ENCODE results near the gene POLR2J3. TPM values are rescaled to one million over a fixed set of nuclear protein-coding genes. Genes with fewer than 3 reads are reported as not detected.
"Not testable (repeated sequence)": the region's sequence is repeated elsewhere in the genome, so short reads cannot be mapped to it uniquely, and the experiment has no call there.

Gene POLR2J3
- total and polyA plus RNA-seq, 2 of the 8 experiments (the other 6 are each of a cell fraction or from before 2014, with no cell fraction given), result 18.7 to 24.6 TPM

DNA sequence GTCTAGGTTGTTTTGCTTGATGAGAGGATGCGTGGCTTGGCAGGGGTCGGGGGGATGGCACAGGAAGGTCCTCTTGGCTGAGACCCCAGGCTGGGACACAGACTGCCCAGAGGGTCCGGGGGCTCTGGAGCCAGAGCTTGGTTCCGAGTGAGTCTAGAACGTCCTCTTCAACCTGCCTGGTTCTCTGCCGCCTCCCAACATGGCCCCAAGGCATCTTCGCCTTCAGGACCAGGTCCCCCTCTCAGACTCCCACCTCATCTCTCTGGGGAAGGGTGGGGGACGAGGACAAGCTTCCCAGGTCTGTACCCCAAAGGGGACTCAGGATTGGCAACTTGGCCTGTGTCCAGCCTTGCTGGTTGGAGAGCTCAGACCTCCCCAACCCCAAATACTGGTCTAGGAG, 30.3 kb downstream of the POLR2J3 start:
- H3K4me3 ChIP-seq (ENCODE audit: extremely low read depth in 1 of 4, insufficient read depth in 2 of 4, low read depth in 3 of 4, low read length in 4 of 4); H3K79me2 ChIP-seq (ENCODE audit: control insufficient read depth in 1 of 2, insufficient read depth in 2 of 2, low read length in 2 of 2); H3K23ac ChIP-seq (ENCODE audit: insufficient read length); H3K36me3 ChIP-seq (ENCODE audit: control insufficient read depth in 2 of 4, insufficient read depth in 4 of 4, low read length in 3 of 4); H3K4me2 ChIP-seq (ENCODE audit: insufficient read depth in 1 of 2, low read depth in 2 of 2, low read length in 2 of 2); H3K56ac ChIP-seq (replicated peaks; ENCODE audit: insufficient read length, low read depth, low read length); H2BK15ac ChIP-seq (ENCODE audit: low read length); H4K5ac ChIP-seq (ENCODE audit: insufficient read length, low read depth, low read length); H2BK5ac ChIP-seq (ENCODE audit: low read depth, low read length); H3K14ac ChIP-seq (ENCODE audit: insufficient read length); H4K20me1 ChIP-seq (replicated peaks in 1 of 2; ENCODE audit: control insufficient read depth in 1 of 2, insufficient read depth in 2 of 2, low read length in 2 of 2); H2BK120ac ChIP-seq (replicated peaks; ENCODE audit: low read depth, low read length); H3K79me1 ChIP-seq (ENCODE audit: low read depth, low read length); H3K4ac ChIP-seq (replicated peaks; ENCODE audit: insufficient read length, low read depth, low read length); H3K23me2 ChIP-seq (ENCODE audit: low read depth, low read length); H2AFZ ChIP-seq (ENCODE audit: low read length); H3K9ac ChIP-seq (replicated peaks in 1 of 4; ENCODE audit: extremely low read depth in 1 of 4, low read depth in 3 of 4, low read length in 3 of 4); H2BK12ac ChIP-seq (ENCODE audit: low read depth, low read length); H3K27me3 ChIP-seq (replicated peaks in 1 of 4; ENCODE audit: control insufficient read depth in 3 of 4, extremely low read depth in 1 of 4, insufficient read depth in 3 of 4, low read length in 3 of 4); DNase-seq (ENCODE audit: low read depth in 1 of 2, low spot score in 2 of 2); H3K27ac ChIP-seq (ENCODE audit: low read depth, low read length); H4K91ac ChIP-seq (replicated peaks; ENCODE audit: insufficient read length, low read length); H2BK20ac ChIP-seq (ENCODE audit: low read length); FAIRE-seq; H3K9me3 ChIP-seq (ENCODE audit: insufficient read depth in 2 of 2, low read depth in 1 of 2, low read length in 1 of 2); H4K8ac ChIP-seq (ENCODE audit: extremely low read depth, insufficient read depth, low read length); H3K4me1 ChIP-seq (replicated peaks in 1 of 4; ENCODE audit: control insufficient read depth in 3 of 4, insufficient read depth in 4 of 4, low read length in 3 of 4); CTCF ChIA-PET (ENCODE audit: partially characterized antibody); H2AK5ac ChIP-seq (ENCODE audit: low read depth, low read length); H3K18ac ChIP-seq (ENCODE audit: extremely low read depth, low read length); POLR2A ChIA-PET (ENCODE audit: partially characterized antibody): not testable (repeated sequence)
- WGBS, 2 experiments (ENCODE audit: extremely low coverage in 1 of 2, insufficient coverage in 1 of 2, insufficient read length in 1 of 2, insufficient replicate concordance in 2 of 2, low coverage in 1 of 2, low lambda C conversion rate in 2 of 2, missing lambda C conversion rate in 1 of 2), result 96% methylated on average over 4 of the region's 8 CpGs; no CpG with 5 or more reads in 1 of the 2 experiments

DNA sequence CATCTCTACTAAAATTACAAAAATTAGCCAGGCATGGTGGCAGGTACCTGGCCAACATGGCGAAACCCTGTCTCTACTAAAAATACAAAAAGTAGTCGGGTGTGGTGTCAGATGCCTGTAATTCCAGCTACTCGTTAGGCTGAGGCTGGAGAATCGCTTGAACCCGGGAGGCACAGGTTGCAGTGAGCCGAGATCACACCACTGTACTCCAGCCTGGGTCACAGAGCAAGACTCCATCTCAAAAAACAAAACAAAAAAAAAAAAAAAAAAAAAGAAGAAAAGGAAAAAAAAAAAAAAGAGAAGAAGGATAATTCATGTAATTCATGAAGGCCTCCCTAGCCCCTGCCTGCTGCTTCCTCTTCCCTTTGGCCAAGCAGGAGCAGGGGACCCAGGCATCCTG, 31.8 kb downstream of the POLR2J3 start:
- H3K4me1 ChIP-seq (replicated peaks in 1 of 4; ENCODE audit: control insufficient read depth in 3 of 4, insufficient read depth in 4 of 4, low read length in 3 of 4); H2BK20ac ChIP-seq (ENCODE audit: low read length); H2BK120ac ChIP-seq (replicated peaks; ENCODE audit: low read depth, low read length); H3K79me2 ChIP-seq (ENCODE audit: control insufficient read depth in 1 of 2, insufficient read depth in 2 of 2, low read length in 2 of 2); H3K18ac ChIP-seq (ENCODE audit: extremely low read depth, low read length); CTCF ChIA-PET (ENCODE audit: partially characterized antibody); H3K4me2 ChIP-seq (ENCODE audit: insufficient read depth in 1 of 2, low read depth in 2 of 2, low read length in 2 of 2); H4K8ac ChIP-seq (ENCODE audit: extremely low read depth, insufficient read depth, low read length); H2AK5ac ChIP-seq (ENCODE audit: low read depth, low read length); H3K79me1 ChIP-seq (ENCODE audit: low read depth, low read length); H3K56ac ChIP-seq (replicated peaks; ENCODE audit: insufficient read length, low read depth, low read length); H3K27ac ChIP-seq (ENCODE audit: low read depth, low read length); H3K9me3 ChIP-seq (ENCODE audit: insufficient read depth in 2 of 2, low read depth in 1 of 2, low read length in 1 of 2); H3K27me3 ChIP-seq (replicated peaks in 1 of 4; ENCODE audit: control insufficient read depth in 3 of 4, extremely low read depth in 1 of 4, insufficient read depth in 3 of 4, low read length in 3 of 4); H3K4ac ChIP-seq (replicated peaks; ENCODE audit: insufficient read length, low read depth, low read length); FAIRE-seq; H3K9ac ChIP-seq (replicated peaks in 1 of 4; ENCODE audit: extremely low read depth in 1 of 4, low read depth in 3 of 4, low read length in 3 of 4); H2AFZ ChIP-seq (ENCODE audit: low read length); POLR2A ChIA-PET (ENCODE audit: partially characterized antibody); H3K23ac ChIP-seq (ENCODE audit: insufficient read length); H2BK12ac ChIP-seq (ENCODE audit: low read depth, low read length); H3K4me3 ChIP-seq (ENCODE audit: extremely low read depth in 1 of 4, insufficient read depth in 2 of 4, low read depth in 3 of 4, low read length in 4 of 4); H4K20me1 ChIP-seq (replicated peaks in 1 of 2; ENCODE audit: control insufficient read depth in 1 of 2, insufficient read depth in 2 of 2, low read length in 2 of 2); H3K23me2 ChIP-seq (ENCODE audit: low read depth, low read length); H2BK15ac ChIP-seq (ENCODE audit: low read length); H3K14ac ChIP-seq (ENCODE audit: insufficient read length); H2BK5ac ChIP-seq (ENCODE audit: low read depth, low read length); H4K91ac ChIP-seq (replicated peaks; ENCODE audit: insufficient read length, low read length); H3K36me3 ChIP-seq (ENCODE audit: control insufficient read depth in 2 of 4, insufficient read depth in 4 of 4, low read length in 3 of 4); H4K5ac ChIP-seq (ENCODE audit: insufficient read length, low read depth, low read length): not testable (repeated sequence)
- 100% methylated on average over 4 of the region's 6 CpGs; no CpG with 5 or more reads in 1 of the 2 experiments for WGBS, 2 experiments (ENCODE audit: extremely low coverage in 1 of 2, insufficient coverage in 1 of 2, insufficient read length in 1 of 2, insufficient replicate concordance in 2 of 2, low coverage in 1 of 2, low lambda C conversion rate in 2 of 2, missing lambda C conversion rate in 1 of 2)
- peak in 1 of 2 experiments; percentile 41 for DNase-seq (ENCODE audit: low read depth in 1 of 2, low spot score in 2 of 2)
